COLO829 (cell line): Measurements from ENCODE around the gene LYPD5.
A peak's percentile ranks its signal among the peaks of the same experiment; 100 is the strongest.
"Not testable (repeated sequence)": the region's sequence is repeated elsewhere in the genome, so short reads cannot be mapped to it uniquely, and the experiment has no call there.

Experiments used
- DNase-seq: peaks from one replicate; pipeline ENCODE4 v3.0.0; 2012; ENCODE audit warnings: low spot score

The LYPD5 gene

GRCh38 chr19:43806401-43806800 lies 4.2 kb upstream of the LYPD5 start:
- DNase-seq, result not testable (repeated sequence)

GRCh38 chr19:43804432-43804831 lies 2.2 kb upstream of the LYPD5 start:
- no peak for DNase-seq

GRCh38 chr19:43799502-43800142 lies 2.6 kb downstream of the LYPD5 start:
- no peak for DNase-seq

GRCh38 chr19:43798546-43799409 lies 3.5 kb downstream of the LYPD5 start:
- DNase-seq, result no peak

GRCh38 chr19:43798026-43798545 lies 4.2 kb downstream of the LYPD5 start:
- DNase-seq, result no peak

- DNase-seq, result no peak
Observed at GRCh38 chr19:43797556-43797955, 4.7 kb downstream of the LYPD5 start.

- no peak for DNase-seq
Observed at GRCh38 chr19:43797118-43797517, 5.1 kb downstream of the LYPD5 start.

GRCh38 chr19:43790587-43790986 lies 11.7 kb downstream of the LYPD5 start:
- DNase-seq, result no peak

- DNase-seq, result no peak
Observed at GRCh38 chr19:43789029-43789428, 13.2 kb downstream of the LYPD5 start.

GRCh38 chr19:43786665-43787064 lies 15.6 kb downstream of the LYPD5 start:
- no peak for DNase-seq

GRCh38 chr19:43784981-43785808 lies 17.1 kb downstream of the LYPD5 start:
- DNase-seq, result peak; percentile 62

GRCh38 chr19:43784241-43784980 lies 17.8 kb downstream of the LYPD5 start:
- DNase-seq, result peak; percentile 63

GRCh38 chr19:43783636-43784035 lies 18.6 kb downstream of the LYPD5 start:
- DNase-seq, result no peak

- DNase-seq, result no peak
Observed at GRCh38 chr19:43782689-43783231, 19.5 kb downstream of the LYPD5 start.

- DNase-seq, result no peak
Observed at GRCh38 chr19:43782311-43782660, 20.0 kb downstream of the LYPD5 start.

GRCh38 chr19:43781630-43782310 lies 20.5 kb downstream of the LYPD5 start:
- DNase-seq, result no peak

- no peak for DNase-seq
Observed at GRCh38 chr19:43780706-43781525, 21.3 kb downstream of the LYPD5 start, which contains the start of gene KCNN4. TSS of gene KCNN4 (minus strand) at chr19:43780973. CDS start at chr19:43780861, 112 bp downstream.

GRCh38 chr19:43779820-43780219 lies 22.4 kb downstream of the LYPD5 start:
- DNase-seq, result no peak

- DNase-seq, result no peak
Observed at GRCh38 chr19:43779147-43779819, 23.0 kb downstream of the LYPD5 start.
